GM12892 (cell line): ENCODE results near the gene KLHL40.

ENCODE experiments used
- DNase-seq: peaks from one replicate; pipeline ENCODE4 v3.0.0; 2011; ENCODE audit not compliant: insufficient read length
- FAIRE-seq: peaks from 2 replicates; lab custom pipeline; 2011; peaks lifted over from hg19 to GRCh38; lab: Jason Lieb, UNC
- POLR2A ChIP-seq: IDR thresholded peaks from 2 replicates; pipeline ENCODE4 v1.6.1; 2011; ENCODE audit warnings: low read depth, low read length, control low read depth
- POLR2AphosphoS5 ChIP-seq: IDR thresholded peaks from 2 replicates; pipeline ENCODE4 v1.6.1; 2011; ENCODE audit warnings: low read depth, low read length, control low read depth
- TAF1 ChIP-seq: IDR thresholded peaks from 2 replicates; pipeline ENCODE4 v1.6.1; 2011; ENCODE audit warnings: low read depth, mild to moderate bottlenecking, control low read depth, low read length, borderline replicate concordance

KLHL40 gene

DNA sequence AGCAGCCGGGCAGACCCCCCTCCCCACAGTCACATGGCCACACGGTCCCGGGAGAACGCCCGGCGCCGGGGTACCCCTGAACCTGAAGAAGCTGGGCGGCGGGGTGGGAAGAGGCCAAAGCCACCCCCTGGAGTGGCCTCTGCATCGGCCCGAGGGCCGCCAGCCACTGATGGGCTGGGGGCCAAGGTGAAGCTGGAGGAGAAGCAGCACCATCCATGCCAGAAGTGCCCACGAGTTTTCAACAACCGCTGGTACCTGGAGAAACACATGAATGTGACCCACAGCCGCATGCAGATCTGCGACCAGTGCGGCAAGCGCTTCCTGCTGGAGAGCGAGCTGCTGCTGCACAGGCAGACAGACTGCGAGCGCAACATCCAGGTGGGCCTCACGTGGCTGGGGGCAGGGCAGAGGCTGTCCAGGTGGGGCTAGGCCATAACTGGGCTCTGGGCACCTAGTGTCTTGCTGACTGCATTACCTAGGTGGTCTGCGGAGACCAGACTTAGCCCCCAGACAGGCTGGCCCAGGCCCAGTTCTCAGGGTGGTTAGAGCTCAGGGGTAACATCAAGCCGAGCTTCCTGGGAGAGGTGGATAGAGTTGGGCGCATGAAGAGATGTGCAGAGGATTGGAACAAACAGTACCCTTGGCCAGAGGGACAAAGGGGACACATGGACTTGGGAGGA lies 25.7 kb upstream of the KLHL40 start:
- TF ChIP-seq POLR2AphosphoS5 = no peak
- DNase-seq (no peak), FAIRE-seq (no peak)

DNA sequence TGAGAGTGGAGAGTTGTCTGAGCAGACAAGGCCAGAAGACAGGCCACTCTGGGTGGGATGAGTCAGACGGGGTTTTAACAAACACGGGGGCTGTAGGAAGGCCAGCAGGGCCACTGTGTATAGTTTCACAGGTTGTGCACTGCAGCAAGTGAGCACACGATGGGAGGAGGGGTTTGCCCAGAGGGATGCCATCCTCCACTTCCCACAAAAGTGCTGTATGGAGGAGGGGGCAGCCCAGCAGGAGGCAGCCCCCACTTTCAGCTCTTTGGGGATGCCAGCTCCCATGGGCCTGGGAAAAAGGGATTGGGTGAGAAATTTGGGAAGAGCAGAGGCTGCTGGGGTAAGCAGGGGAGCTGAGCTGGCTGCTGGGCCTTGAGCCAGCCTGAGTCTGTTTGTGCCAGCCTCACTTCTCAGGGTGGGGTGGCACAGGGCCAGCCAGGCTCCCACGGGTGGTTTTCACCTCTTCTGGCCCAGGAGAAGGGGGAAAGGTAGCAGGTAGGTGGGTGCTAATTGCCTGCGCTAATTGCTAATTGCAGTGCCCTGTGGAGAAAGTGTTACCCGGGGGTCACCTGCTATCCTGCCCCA lies 25.1 kb upstream of the KLHL40 start:
- no peak for DNase-seq
- no peak for FAIRE-seq

DNA sequence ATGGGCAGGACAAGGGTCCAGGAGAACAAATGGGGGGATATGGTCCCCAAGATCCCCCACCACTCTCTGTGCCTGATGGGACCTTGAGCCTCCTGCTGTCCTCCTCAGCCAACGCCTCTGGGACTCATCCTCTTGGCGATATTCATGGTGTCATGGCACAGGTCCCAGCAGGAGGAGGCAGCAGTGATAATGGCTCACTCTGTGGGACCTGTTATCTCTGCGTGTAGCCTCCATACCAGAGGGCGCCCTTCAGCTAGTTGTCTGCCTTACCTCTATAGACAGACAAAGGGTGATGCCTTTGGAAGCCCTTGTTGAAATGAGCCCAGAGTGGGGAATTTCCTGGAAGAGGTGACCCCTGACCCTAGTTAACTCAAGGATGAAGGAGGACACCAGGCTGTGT lies 24.4 kb upstream of the KLHL40 start:
- no peak for DNase-seq
- TF ChIP-seq POLR2AphosphoS5 (no peak), POLR2A (no peak), TAF1 (no peak)
- FAIRE-seq = no peak

More for the DNA sequence above, 25.1 kb upstream of the KLHL40 start:
- no peak for TF ChIP-seq TAF1
- no peak for TF ChIP-seq POLR2A
- no peak for TF ChIP-seq POLR2AphosphoS5

DNA sequence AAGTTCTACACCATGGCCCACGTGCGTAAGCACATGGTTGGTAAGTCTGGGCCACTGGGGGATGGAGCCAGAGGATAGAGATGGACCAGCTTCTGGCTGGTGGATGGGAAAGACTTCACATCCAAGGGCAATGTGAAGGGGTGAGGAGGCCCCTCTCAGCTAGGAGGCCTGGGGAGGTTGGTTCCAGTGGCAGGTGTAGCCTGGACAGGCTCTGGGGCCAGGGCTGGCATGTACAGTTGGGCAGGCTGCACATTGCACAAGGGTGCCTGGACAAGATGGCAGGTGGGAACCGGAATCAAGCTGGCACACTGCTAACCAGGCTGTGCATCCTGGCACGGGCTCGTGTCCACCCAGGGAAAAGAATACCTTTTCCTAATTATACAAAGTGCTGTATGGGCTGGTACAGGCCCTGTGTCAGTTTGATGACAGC lies 23.7 kb upstream of the KLHL40 start:
- DNase-seq (no peak), FAIRE-seq (no peak)
- TF ChIP-seq TAF1 (no peak), POLR2AphosphoS5 (no peak), POLR2A (no peak)

DNA sequence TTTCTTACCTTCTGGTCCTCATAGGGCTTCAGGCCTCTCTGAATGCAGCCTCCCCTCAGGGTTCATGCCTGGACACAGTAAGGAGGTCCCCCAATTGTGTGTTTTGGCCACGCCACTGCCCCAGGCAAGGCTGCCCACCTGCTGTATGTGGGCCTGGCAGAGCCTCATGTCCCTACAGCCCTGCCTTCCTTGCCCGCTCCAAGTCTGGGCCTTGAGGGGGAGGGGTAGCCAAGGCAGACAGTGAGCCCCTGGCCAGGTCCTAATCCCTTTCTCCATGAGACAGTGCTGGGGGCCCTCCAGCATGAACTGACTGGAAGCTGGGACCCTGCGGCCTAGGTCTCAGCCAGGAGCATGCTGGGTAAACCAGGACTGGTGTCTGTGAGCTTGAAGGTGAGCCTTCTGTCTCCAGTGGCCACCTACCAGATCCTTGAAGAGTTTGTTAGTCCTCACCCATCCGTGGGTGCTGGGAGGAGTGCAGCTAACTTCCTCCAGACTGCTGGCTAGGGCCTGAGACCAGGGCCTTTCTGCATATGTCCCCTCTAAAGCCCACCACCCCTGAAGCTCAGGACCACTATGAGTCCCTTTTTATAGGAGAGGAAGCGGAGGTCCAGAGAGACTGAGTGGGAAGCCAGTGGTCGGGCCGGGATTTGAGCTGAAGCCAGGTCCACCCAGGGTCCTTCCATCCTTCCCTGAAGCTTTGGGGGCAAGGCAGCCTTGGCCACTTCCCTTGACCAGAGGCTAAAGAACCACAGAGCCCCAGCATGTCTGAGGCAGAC lies 23.1 kb upstream of the KLHL40 start:
- TF ChIP-seq POLR2AphosphoS5 = no peak
- TF ChIP-seq TAF1 = no peak
- no peak for TF ChIP-seq POLR2A
- FAIRE-seq = no peak
- DNase-seq = no peak

DNA sequence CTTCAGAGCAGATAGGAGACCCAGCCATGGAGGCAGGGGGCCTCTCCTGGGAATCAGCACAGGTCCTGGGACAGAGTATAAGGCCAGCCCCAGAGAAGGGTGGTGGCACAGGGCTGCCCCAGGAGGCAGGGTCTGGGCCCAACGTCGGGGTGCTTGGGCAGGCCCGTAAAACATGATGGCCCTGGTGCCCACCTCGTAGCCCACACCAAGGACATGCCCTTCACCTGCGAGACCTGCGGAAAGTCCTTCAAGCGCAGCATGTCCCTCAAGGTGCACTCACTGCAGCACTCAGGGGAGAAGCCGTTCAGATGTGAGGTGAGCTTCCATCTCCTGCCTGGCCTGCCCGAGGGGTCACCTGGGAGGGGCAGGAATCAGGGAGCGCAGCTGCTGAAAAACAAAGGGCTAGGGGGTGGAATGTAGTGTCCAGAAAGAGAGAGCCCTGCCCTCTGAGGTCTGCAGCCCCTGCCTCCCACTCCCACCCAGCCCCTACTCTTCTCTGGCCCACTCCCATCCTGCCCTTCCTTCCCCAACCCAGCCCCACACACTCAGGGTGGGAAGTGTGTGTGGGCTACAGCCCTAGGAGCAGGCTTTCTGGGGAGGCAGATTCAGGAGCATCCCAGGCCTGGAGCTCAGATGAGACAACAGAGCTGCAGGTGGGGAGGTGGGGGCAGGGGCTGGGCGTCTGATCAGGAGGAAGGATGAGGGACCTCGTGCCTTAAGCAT lies 22.4 kb upstream of the KLHL40 start:
- FAIRE-seq (no peak), DNase-seq (no peak)
- no peak for TF ChIP-seq POLR2AphosphoS5
- TF ChIP-seq TAF1 = no peak
- no peak for TF ChIP-seq POLR2A

DNA sequence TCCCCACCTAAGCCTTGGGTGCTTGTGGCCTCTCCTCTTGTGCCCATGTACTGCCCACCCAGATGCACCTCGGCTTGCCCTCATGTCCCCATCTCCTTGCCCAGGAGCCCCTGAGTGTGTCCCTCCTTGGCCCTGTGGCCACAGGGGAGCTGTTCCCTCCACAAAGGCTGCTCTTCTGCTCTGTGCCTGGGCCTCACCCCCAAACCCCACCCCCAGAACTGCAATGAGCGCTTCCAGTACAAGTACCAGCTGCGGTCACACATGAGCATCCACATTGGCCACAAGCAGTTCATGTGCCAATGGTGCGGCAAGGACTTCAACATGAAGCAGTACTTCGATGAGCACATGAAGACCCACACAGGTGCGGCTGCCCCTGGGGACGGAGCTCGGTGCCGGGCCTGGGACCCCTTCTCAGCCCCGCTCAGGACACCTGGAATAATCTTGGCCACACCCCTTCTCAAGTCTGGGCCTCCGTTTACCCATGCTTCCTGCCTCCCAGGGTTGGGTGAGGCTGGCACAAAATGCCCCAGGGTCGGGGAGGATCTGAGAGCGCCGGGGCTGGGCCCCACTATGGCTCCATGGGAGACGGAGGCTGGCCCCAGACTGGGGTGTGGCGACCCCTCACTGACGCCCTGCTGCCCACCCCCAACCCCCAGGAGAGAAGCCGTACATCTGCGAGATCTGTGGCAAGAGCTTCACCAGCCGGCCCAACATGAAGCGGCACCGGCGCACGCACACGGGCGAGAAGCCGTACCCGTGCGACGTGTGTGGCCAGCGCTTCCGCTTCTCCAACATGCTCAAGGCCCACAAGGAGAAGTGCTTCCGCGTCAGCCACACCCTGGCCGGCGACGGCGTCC lies 21.5 kb upstream of the KLHL40 start:
- peak; percentile 5 for FAIRE-seq
- TF ChIP-seq POLR2A (no peak), TAF1 (no peak), POLR2AphosphoS5 (no peak)
- no peak for DNase-seq

DNA sequence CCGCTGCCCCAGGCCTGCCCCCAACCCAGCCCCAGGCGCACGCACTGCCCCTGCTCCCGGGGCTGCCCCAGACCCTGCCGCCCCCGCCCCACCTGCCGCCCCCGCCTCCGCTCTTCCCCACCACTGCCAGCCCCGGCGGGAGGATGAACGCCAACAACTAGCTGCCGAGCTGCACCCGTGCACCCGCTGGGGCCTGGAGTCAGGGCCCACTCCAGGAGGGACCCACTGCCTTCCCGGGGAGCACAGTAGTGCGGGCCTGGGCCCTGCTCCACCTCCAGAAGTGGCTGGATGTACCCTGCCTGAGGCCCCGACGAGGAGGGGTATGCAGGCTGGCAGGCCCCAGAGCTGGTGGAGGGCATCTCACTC lies 20.9 kb upstream of the KLHL40 start:
- FAIRE-seq = no peak
- no peak for DNase-seq
- TF ChIP-seq POLR2A (no peak), POLR2AphosphoS5 (no peak), TAF1 (no peak)

DNA sequence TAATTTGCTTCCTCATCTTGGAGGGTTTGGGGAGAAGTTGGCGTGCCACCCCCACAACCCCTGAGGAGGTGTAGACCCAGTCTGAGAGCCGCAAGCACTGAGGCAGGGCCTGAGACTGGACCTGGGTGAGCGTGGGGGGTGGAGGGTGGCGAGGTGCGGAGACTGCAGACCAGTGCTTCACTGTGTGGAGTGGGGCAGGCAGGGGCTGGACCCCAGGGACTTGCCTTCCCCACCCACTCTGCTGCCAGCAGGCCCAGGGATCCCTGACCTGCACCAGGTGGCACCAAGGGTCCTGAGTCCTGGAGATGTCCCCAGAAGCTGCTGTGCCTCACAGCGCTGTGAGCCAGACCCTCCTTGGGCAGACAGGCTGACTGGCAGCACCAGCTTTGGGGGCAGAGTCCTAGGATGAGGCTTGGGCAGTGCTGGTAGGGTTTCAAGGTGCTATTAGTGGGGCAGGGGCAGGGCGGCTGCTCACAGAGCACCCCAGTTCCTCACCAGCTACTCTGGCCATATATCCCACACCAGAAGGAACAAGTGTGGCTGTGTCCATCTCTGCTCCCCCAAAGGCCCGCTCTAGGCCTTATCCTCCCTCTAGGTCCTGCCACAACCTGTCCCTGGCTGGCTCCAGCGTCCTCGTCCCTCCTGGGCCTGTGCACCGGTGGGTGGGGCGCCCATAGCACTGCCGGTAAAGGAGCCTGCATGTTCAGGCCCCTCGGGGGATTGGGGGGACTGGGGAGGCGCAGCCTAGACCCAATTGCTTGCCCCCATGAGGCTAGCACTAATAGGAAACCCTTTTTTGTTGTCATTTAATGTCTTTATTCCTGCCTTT lies 20.1 kb upstream of the KLHL40 start:
- no peak for TF ChIP-seq POLR2AphosphoS5
- no peak for TF ChIP-seq TAF1
- no peak for TF ChIP-seq POLR2A
- no peak for FAIRE-seq
- peak; percentile 25 for DNase-seq

DNA sequence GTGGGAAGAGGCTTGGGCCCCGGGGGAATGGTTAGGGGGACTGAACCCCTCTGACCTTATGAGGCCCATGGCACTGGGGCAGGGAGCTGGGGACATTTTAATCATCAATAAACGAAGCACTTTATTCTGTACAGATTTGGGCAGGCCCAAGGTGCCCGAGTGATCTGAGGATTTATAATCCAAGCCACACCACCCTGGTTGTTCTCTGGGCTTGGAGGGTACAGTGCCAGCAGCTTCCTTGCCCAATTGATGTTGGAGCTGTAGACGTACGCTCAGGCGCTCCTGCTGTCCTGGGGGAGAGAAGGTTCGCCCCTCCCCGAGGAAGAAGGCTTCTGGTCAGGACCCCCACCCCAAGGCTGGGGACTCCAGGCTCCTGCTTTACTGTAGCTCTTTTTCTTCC lies 19.3 kb upstream of the KLHL40 start:
- TF ChIP-seq POLR2A (no peak), TAF1 (no peak), POLR2AphosphoS5 (no peak)
- no peak for DNase-seq
- no peak for FAIRE-seq
